NCI-H526 (cell line): ENCODE results near the gene VSTM4.

Experiments
- DNase-seq, 2 experiments: peaks; one replicate each; lab custom pipeline; 2025; lab: John Stamatoyannopoulos, UW

Gene VSTM4

GRCh38 chr10:49141541-49142332, 26.4 kb upstream of the VSTM4 start:
- no peak for DNase-seq

GRCh38 chr10:49140304-49141177, 25.2 kb upstream of the VSTM4 start:
- DNase-seq = no peak

- DNase-seq = no peak
Measured at GRCh38 chr10:49139846-49140195, 24.5 kb upstream of the VSTM4 start.

GRCh38 chr10:49139028-49139845, 23.9 kb upstream of the VSTM4 start:
- no peak for DNase-seq

- DNase-seq = no peak
Measured at GRCh38 chr10:49138361-49138891, 23.1 kb upstream of the VSTM4 start.

GRCh38 chr10:49136525-49136924, 21.2 kb upstream of the VSTM4 start:
- DNase-seq = no peak

GRCh38 chr10:49135575-49136313, 20.4 kb upstream of the VSTM4 start:
- no peak for DNase-seq

- no peak for DNase-seq
Measured at GRCh38 chr10:49134327-49134726, 19.0 kb upstream of the VSTM4 start.

GRCh38 chr10:49133706-49134248, 18.5 kb upstream of the VSTM4 start, which contains the start of gene FAM170B:
Gene FAM170B, minus strand, starts transcription at chr10:49134021. Its CDS starts 103 bp downstream, at chr10:49133918.
- DNase-seq = no peak

GRCh38 chr10:49132362-49132737, 17.0 kb upstream of the VSTM4 start:
- DNase-seq = no peak

- DNase-seq = no peak
Measured at GRCh38 chr10:49131507-49132361, 16.4 kb upstream of the VSTM4 start.

GRCh38 chr10:49129376-49129775, 14.1 kb upstream of the VSTM4 start:
- DNase-seq = no peak

GRCh38 chr10:49128854-49129253, 13.5 kb upstream of the VSTM4 start:
- no peak for DNase-seq

- no peak for DNase-seq
Measured at GRCh38 chr10:49123981-49124950, 8.9 kb upstream of the VSTM4 start.

- no peak for DNase-seq
Measured at GRCh38 chr10:49120911-49121310, 5.6 kb upstream of the VSTM4 start.

- no peak for DNase-seq
Measured at GRCh38 chr10:49119746-49120145, 4.4 kb upstream of the VSTM4 start.

GRCh38 chr10:49118430-49119074, 3.2 kb upstream of the VSTM4 start:
- DNase-seq = no peak

- DNase-seq = no peak
Measured at GRCh38 chr10:49117376-49118070, 2.2 kb upstream of the VSTM4 start.
